Activated T-helper 2 cell treated with anti-CD3 and anti-CD28 coated beads, Interferon-gamma antibody, Interleukin-2, Interleukin-4, amounts not matched to agents 10 μg/mL and 5 μg/mL and 100 μg/mL, durations not matched to agents 14 hours and 24 hours and 36 hours (primary cell): Measurements from ENCODE around the gene GRIN2C. TPM values are rescaled to one million over a fixed set of nuclear protein-coding genes. Genes with fewer than 3 reads are reported as not detected.

Experiments
- DNase-seq: peaks from one replicate; pipeline ENCODE4 v3.0.0; 2021; ENCODE audit warnings: low spot score
- H3K27ac Mint-ChIP-seq: one replicate; pipeline ENCODE4 v1.8.0; 2021; ENCODE audit warnings: mixed read lengths
- H3K27me3 Mint-ChIP-seq: one replicate; pipeline ENCODE4 v1.8.0; 2021; ENCODE audit warnings: low read depth, mixed read lengths
- H3K36me3 Mint-ChIP-seq: one replicate; pipeline ENCODE4 v1.8.0; 2021; ENCODE audit warnings: low read depth, mixed read lengths
- H3K4me1 Mint-ChIP-seq: one replicate; pipeline ENCODE4 v1.8.0; 2021; ENCODE audit warnings: low read depth, mixed read lengths
- H3K4me3 Mint-ChIP-seq: one replicate; pipeline ENCODE4 v1.8.0; 2021; ENCODE audit warnings: low read depth, mild to moderate bottlenecking, moderate library complexity, mixed read lengths
- H3K9me3 Mint-ChIP-seq: one replicate; pipeline ENCODE4 v1.8.0; 2021; ENCODE audit warnings: mixed read lengths
- intact Hi-C: fragments of 100-400 bp; cut with micrococcal nuclease; formaldehyde crosslinking; loops from one replicate; pipeline ENCODE4 v1.15.1; 2023
- total RNA-seq: library from RNA; stranded (reverse); gene quantifications from 2 replicates; pipeline ENCODE4 v1.2.3, GENCODE V29; 2022

Gene GRIN2C
- total RNA-seq, 1 donor from 2014 or later = 0.14 TPM

DNA sequence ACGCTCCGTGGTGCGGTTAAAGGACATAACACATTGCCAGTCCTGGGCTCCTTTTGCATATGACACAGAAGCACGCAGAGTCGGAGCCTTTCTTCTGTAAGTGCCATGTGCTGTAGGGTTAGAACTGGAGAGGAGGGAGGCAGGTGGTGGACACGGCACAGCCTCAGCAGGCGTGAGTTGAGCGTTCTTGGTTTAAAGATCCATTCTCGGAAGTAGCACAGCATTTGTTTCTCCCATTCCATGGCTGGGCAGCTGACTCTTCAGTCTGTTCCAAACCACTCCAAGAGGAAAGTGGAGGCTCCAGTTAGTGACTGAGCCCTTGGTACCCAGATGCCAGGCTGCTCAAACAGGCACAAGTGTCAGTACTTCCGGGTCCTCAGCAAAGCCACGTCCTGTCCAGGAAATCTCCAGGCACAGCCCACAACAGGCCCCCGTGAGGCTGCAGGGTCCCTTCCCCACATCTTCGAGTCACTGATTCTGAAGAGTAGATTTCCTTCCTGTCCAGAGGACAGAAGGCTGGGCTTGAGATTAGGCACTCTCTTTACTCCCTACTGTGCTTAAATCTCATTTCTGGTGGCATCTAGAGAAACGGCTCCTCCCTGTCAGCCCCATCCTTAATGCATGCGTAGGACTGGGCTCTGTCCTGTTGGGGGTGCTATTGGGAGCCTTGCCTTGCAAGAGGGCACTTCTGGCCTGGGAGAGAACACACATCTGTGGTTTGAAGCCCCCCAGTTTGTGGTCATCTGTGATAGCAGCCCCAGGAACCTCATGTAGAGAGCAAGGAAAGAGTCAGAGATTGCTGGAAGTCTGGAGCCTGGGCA is 43.9 kb downstream of the GRIN2C start:
- H3K4me1 Mint-ChIP-seq = peaks cover 9% of the 10 kb centered on the region
- no peak overlapping the region for H3K4me3 Mint-ChIP-seq
- H3K27ac Mint-ChIP-seq = no peak overlapping the region
- DNase-seq = no peak
- intact Hi-C loops = no loop called here
- no peaks in the 10 kb centered on the region for H3K9me3 Mint-ChIP-seq
- H3K27me3 Mint-ChIP-seq = no peaks in the 10 kb centered on the region
- H3K36me3 Mint-ChIP-seq = peaks cover 12% of the 10 kb centered on the region

DNA sequence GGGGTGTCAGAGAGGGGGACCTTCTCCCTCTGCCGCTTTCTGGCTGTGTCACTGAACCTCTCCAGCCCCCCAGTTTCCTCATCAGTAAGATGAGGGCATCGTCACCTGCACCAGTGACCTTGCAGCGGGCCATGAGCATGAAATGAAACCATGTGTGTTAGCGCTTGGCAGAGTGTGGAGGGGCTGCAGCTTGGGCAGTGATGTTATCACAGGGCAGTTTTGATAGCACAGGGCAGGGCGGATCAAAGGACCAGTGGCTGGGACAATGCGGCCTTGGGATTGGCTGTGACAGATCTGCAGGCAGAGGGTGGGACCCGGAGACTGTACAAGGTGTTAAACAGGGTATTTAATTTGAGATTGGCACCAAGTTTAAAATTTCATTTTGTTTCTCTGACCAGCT is 44.6 kb downstream of the GRIN2C start:
- intact Hi-C loops = no loop called here
- peaks cover 12% of the 10 kb centered on the region for H3K36me3 Mint-ChIP-seq
- DNase-seq = no peak
- no peak overlapping the region for H3K4me3 Mint-ChIP-seq
- no peaks in the 10 kb centered on the region for H3K27me3 Mint-ChIP-seq
- H3K9me3 Mint-ChIP-seq = no peaks in the 10 kb centered on the region
- H3K27ac Mint-ChIP-seq = no peak overlapping the region
- peaks cover 9% of the 10 kb centered on the region for H3K4me1 Mint-ChIP-seq

DNA sequence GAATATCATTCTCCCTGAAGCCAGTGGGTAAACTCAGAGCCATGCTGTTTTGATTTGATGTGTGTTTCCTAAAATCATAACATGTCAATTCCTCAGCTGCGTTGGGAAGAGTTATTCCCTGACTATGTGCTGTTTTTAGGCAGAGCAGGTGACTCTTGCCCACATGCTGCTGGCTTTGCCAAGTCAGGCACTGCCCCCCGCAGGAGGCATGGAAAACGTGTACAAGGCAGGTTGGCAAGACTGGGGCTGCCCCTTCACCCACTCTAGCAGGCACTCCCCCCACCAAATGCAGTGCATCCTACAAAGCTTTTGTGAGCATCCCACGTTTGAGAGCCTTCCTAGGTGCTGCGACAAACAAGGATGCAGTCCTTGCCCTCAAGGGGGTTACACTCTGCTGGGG is 45.2 kb downstream of the GRIN2C start:
- no peaks in the 10 kb centered on the region for H3K27me3 Mint-ChIP-seq
- H3K27ac Mint-ChIP-seq = no peak overlapping the region
- peaks cover 12% of the 10 kb centered on the region for H3K36me3 Mint-ChIP-seq
- intact Hi-C loops = no loop called here
- no peak overlapping the region for H3K4me3 Mint-ChIP-seq
- H3K4me1 Mint-ChIP-seq = peaks cover 9% of the 10 kb centered on the region
- no peaks in the 10 kb centered on the region for H3K9me3 Mint-ChIP-seq
- DNase-seq = no peak

DNA sequence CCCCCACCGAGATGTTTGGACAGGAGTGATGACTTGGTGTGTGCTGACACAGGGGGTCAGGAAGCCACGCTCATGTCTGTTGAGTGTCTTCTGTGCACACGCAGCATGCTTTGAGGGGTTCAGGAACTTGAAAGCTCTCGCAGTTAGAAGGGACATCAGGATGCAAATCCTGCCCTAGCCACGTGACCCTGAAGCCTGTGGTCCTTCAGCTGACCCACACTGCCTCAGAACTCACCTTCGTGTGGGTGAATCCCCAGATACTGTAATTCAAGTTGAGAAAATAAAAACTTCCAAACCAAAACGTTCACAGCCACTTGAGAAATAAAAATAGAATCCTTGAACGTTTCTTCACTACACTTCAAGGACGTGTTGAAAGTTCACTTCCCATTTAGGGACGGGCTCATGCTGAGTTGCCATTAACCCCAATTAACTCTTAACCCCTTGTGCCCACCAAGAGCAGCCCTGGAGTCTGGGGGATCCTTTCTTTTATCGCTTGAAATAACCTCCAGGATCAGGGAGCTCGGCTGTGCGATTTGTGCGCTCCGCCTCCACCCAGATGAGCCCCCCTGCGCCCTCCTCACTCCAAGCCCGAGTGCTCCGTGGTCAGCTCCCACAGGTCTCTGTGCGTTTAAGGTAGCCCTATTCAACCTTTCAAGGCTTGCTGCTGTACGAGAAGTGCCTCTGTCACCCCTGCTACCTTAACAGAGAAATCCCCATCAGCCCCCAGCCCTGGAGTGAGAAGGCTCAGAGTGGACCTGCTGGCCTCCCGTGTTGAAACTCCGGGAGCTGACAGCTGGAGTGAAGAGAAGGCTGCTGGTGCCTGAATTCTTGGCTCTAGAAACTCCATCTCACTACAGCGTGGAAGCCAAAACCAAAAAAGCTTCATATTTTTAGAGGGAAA is 47.3 kb downstream of the GRIN2C start:
- H3K36me3 Mint-ChIP-seq = peaks cover 12% of the 10 kb centered on the region
- intact Hi-C loops = no loop called here
- no peaks in the 10 kb centered on the region for H3K27me3 Mint-ChIP-seq
- H3K9me3 Mint-ChIP-seq = no peaks in the 10 kb centered on the region
- H3K27ac Mint-ChIP-seq = no peak overlapping the region
- no peak overlapping the region for H3K4me3 Mint-ChIP-seq
- peaks cover 9% of the 10 kb centered on the region for H3K4me1 Mint-ChIP-seq
- no peak for DNase-seq

GRCh38 chr17:74810699-74811485 is 48.8 kb downstream of the GRIN2C start:
- H3K36me3 Mint-ChIP-seq = peaks cover 12% of the 10 kb centered on the region
- H3K27ac Mint-ChIP-seq = no peak overlapping the region

DNA sequence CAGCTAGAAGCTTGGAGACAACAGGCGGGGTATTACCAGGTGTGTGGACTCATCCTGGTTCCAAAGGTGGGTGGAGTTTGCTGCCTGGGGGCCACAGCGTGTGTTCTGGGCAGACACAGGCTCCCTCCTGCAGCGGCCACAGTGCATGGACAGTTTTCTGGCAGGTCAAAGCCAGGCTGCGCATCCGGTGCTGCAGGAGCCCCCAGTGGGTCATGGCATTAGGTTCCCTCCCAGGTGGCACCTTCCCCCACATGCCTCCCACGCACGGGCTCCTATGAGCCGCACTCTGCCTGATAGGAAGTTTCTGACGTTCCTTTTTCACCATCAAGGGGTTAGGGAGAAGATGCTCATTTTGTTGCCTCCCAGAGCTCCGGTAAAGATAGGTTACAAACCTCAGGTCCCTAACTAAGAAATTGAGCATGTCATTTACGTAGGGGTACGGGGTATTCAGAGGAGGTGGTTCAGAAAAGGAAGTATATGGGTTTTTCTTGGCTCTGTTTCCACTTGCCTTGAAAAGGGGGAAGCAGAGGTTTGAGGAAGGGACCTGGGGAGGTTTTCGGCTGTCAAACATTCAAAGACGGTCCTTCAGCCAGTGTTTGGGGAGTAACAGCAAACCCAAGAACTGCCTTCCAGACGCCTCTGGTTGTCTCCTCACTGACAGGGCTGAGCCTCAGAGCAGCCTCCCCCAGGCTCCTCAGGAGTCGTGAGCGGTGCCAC is 50.8 kb downstream of the GRIN2C start:
- Mint-ChIP-seq H3K9me3 (no peaks in the 10 kb centered on the region), H3K4me3 (no peak overlapping the region), H3K27ac (no peak overlapping the region), H3K36me3 (peaks cover 3% of the 10 kb centered on the region), H3K27me3 (no peaks in the 10 kb centered on the region), H3K4me1 (no peaks in the 10 kb centered on the region)
- intact Hi-C loops = no loop called here
- no peak for DNase-seq

More at GRCh38 chr17:74810699-74811485, 48.8 kb downstream of the GRIN2C start:
- DNase-seq = no peak
- intact Hi-C loops = no loop called here
- Mint-ChIP-seq H3K9me3 (no peaks in the 10 kb centered on the region), H3K4me1 (peaks cover 8% of the 10 kb centered on the region), H3K27me3 (no peaks in the 10 kb centered on the region), H3K4me3 (no peak overlapping the region)

GRCh38 chr17:74807925-74808324 is 51.8 kb downstream of the GRIN2C start:
- DNase-seq = no peak
- intact Hi-C loops = no loop called here
- no peaks in the 10 kb centered on the region for H3K9me3 Mint-ChIP-seq
- H3K27ac Mint-ChIP-seq = no peak overlapping the region
- H3K4me3 Mint-ChIP-seq = no peak overlapping the region
- no peaks in the 10 kb centered on the region for H3K27me3 Mint-ChIP-seq
- no peaks in the 10 kb centered on the region for H3K4me1 Mint-ChIP-seq
- H3K36me3 Mint-ChIP-seq = peaks cover 4% of the 10 kb centered on the region

DNA sequence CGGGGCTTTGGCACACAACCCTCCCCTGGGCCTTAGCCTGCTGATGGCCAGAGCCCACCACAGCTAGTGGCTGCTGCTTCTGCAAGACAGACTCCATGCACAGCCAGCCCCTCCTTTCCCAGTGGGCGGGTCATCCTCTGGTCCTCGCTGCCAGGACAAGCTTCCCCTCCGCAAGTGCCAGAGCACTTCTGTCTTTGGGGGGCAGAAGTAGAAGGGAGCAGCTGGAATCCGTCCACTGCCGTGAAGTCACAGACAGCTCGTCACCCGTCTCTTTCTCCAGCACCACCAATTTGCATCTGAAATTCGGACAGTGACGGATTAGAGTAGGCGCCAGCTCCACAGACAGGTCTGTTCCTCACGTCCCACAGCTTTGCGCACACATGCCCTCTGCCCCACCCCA is 52.2 kb downstream of the GRIN2C start:
- Mint-ChIP-seq H3K27ac (no peak overlapping the region), H3K9me3 (no peaks in the 10 kb centered on the region), H3K4me1 (no peaks in the 10 kb centered on the region), H3K36me3 (peaks cover 4% of the 10 kb centered on the region), H3K4me3 (no peak overlapping the region), H3K27me3 (no peaks in the 10 kb centered on the region)
- intact Hi-C loops = no loop called here
- DNase-seq = no peak

DNA sequence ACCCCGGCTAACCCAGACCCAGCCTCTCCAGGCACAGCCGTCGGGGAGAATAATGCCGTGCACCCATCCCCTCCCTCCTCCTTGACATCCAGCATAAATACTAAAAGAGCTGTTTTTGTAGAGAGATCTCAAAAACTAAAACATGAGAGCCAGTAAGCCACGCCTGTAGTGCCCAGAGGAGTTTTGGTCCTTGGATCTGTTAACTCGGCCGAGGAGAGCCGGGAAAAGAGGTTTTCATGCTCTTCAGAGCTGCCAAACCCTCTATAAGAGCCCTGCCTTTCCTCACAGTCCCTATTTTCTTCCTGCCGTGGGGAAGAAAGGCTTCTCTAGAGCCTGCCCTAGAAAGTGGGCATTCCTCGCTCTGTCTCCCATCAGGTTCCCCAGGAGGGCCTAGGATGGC is 53.4 kb downstream of the GRIN2C start:
- no peaks in the 10 kb centered on the region for H3K9me3 Mint-ChIP-seq
- H3K4me1 Mint-ChIP-seq = no peaks in the 10 kb centered on the region
- intact Hi-C loops = no loop called here
- no peak for DNase-seq
- no peak overlapping the region for H3K27ac Mint-ChIP-seq
- H3K36me3 Mint-ChIP-seq = peaks cover 4% of the 10 kb centered on the region
- no peak overlapping the region for H3K4me3 Mint-ChIP-seq
- H3K27me3 Mint-ChIP-seq = no peaks in the 10 kb centered on the region

GRCh38 chr17:74805591-74805991 is 54.1 kb downstream of the GRIN2C start:
- intact Hi-C loops = no loop called here
- H3K9me3 Mint-ChIP-seq = no peaks in the 10 kb centered on the region
- H3K27me3 Mint-ChIP-seq = no peaks in the 10 kb centered on the region
- H3K36me3 Mint-ChIP-seq = peaks cover 5% of the 10 kb centered on the region
- no peak overlapping the region for H3K27ac Mint-ChIP-seq
- H3K4me3 Mint-ChIP-seq = no peak overlapping the region
- no peak for DNase-seq
- H3K4me1 Mint-ChIP-seq = no peaks in the 10 kb centered on the region

- no peak for DNase-seq
- Mint-ChIP-seq H3K36me3 (peaks cover 14% of the 10 kb centered on the region), H3K4me3 (no peak overlapping the region), H3K9me3 (no peaks in the 10 kb centered on the region), H3K4me1 (no peaks in the 10 kb centered on the region), H3K27ac (no peak overlapping the region), H3K27me3 (no peaks in the 10 kb centered on the region)
- intact Hi-C loops = no loop called here
These were observed 55.0 kb downstream of the GRIN2C start for GRCh38 chr17:74804683-74805082.

DNA sequence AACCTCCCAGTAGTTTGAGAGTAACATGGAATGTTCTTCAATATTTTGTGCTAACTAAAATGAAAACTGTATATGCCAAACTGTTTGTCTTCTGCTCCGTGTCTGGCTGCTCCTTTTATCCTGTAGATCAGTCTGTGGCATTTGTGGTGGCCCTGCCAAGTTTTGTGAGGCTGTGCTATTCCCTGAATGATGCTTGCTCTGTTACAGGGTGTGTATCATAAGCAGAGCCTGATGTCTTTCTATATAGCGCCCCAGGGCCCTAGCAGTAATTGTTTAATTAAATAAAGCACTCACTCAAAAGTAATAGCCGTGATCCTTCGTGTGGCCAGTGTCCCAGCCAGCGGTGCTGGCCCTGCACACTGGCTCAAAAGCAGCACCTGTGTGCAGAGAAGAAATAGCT is 55.7 kb downstream of the GRIN2C start:
- Mint-ChIP-seq H3K4me3 (no peak overlapping the region), H3K36me3 (peaks cover 16% of the 10 kb centered on the region), H3K27me3 (no peaks in the 10 kb centered on the region), H3K27ac (no peak overlapping the region), H3K9me3 (no peaks in the 10 kb centered on the region), H3K4me1 (no peaks in the 10 kb centered on the region)
- DNase-seq = no peak
- intact Hi-C loops = no loop called here
